Central memory CD8-positive, alpha-beta T cell (primary cell): ENCODE measurements around the gene R3HDM1.
"Not testable (repeated sequence)": the region's sequence is repeated elsewhere in the genome, so short reads cannot be mapped to it uniquely, and the experiment has no call there.

ENCODE experiments used
- ATAC-seq: fragments of 150-1000 bp; cut with Tn5 transposase; replicated peaks from 2 replicates; pipeline ENCODE4 v1.10.0; 2022; ENCODE audit warnings: mild to moderate bottlenecking, moderate FRiP score, moderate number of reproducible peaks; ENCODE audit not compliant: poor library complexity, severe bottlenecking; ENCODE audit errors: extremely low read depth
- DNase-seq, 2 donors: peaks; one replicate each; pipeline ENCODE4 v3.0.0; 2021; ENCODE audit warnings: low spot score in 2 of 2
- H3K27ac Mint-ChIP-seq: one replicate; pipeline ENCODE4 v1.8.0; 2022; ENCODE audit warnings: low read depth, mild to moderate bottlenecking, moderate library complexity, mixed read lengths
- H3K27me3 Mint-ChIP-seq: one replicate; pipeline ENCODE4 v1.8.0; 2022; ENCODE audit warnings: mixed read lengths
- H3K36me3 Mint-ChIP-seq: one replicate; pipeline ENCODE4 v1.8.0; 2022; ENCODE audit warnings: mild to moderate bottlenecking, moderate library complexity, mixed read lengths; ENCODE audit not compliant: insufficient read depth
- H3K4me1 Mint-ChIP-seq: one replicate; pipeline ENCODE4 v1.8.0; 2022; ENCODE audit warnings: mixed read lengths
- H3K4me3 Mint-ChIP-seq: one replicate; pipeline ENCODE4 v1.8.0; 2022; ENCODE audit warnings: mild to moderate bottlenecking, moderate library complexity, mixed read lengths
- H3K9me3 Mint-ChIP-seq: one replicate; pipeline ENCODE4 v1.8.0; 2022; ENCODE audit warnings: mixed read lengths

The R3HDM1 gene

DNA sequence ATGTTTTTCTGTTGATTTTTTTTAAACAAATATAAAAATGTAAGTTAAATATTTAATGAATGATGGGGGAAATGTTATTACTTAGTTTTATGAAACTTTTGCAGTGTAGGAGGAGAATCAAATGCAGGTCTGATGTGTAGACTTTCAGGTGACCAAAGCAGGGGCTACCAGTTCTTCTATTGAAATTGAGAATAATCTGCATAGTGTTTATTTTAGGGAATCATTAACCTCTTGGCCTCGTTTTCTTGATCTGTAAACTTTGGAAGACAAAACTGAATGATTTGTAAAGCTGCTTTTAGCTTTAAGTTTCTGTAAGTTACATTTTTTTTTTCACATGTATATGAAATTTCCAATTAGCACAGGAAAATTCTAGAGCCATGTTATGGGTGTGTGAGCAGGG lies 99.2 kb downstream of the R3HDM1 start:
- Mint-ChIP-seq H3K27me3 (no peaks in the 10 kb centered on the region), H3K4me3 (no peak overlapping the region), H3K4me1 (no peaks in the 10 kb centered on the region), H3K9me3 (no peaks in the 10 kb centered on the region), H3K36me3 (no peaks in the 10 kb centered on the region), H3K27ac (no peak overlapping the region)
- no peak for ATAC-seq
- no peak for DNase-seq

DNA sequence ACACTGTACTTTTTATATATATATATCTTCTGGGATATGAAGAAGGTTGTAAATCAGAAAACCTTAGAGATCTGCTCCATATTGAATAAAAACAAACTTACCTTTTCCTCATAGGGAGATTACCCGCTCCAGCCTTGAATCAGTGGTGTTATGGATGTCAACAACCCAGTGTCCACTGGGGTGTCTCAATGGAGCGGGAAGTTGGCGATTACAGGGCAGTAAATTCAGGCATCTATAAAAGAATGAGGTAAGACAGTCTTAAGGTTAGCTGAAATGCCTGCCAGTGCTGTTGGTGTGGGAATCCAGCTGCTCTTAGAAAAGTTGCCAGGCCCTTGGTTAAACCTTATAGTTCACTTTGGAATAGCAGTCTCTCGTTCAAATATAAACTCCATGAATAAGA lies 102.3 kb downstream of the R3HDM1 start:
- no peak overlapping the region for H3K27ac Mint-ChIP-seq
- no peaks in the 10 kb centered on the region for H3K27me3 Mint-ChIP-seq
- peaks cover 6% of the 10 kb centered on the region for H3K4me1 Mint-ChIP-seq
- H3K36me3 Mint-ChIP-seq, result peaks cover 12% of the 10 kb centered on the region
- no peak for DNase-seq
- H3K4me3 Mint-ChIP-seq, result no peak overlapping the region
- H3K9me3 Mint-ChIP-seq, result no peaks in the 10 kb centered on the region
- no peak for ATAC-seq

DNA sequence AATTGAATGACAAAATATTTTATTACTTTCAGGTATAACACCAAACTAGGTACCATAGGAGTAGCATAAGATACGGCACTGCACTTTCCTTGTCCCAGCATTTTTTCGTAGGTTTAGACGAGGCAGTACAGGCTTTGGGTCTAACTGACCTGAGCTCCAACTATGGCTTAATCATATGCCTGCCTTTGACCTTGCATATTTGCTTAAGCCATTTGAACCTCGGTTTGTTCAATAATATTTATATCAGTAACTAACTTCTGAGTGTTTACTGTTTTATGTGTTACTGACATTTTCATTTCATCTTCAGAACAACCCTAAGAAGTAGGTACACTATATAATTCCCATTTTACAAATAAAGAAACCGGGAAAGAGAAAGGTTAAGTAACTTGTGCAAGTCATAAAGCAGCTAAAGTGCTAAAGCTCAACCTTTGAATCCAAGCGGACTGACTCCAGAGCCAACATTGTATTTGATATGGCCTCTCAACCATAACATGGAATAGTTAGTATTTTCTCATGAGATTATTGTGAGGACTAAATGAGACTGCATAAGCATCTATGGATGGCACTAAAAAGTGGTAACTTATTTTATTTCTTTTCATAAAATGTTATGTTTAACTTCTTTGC lies 104.0 kb downstream of the R3HDM1 start:
- ATAC-seq, result no peak
- Mint-ChIP-seq H3K36me3 (peaks cover 19% of the 10 kb centered on the region), H3K27me3 (no peaks in the 10 kb centered on the region)

DNA sequence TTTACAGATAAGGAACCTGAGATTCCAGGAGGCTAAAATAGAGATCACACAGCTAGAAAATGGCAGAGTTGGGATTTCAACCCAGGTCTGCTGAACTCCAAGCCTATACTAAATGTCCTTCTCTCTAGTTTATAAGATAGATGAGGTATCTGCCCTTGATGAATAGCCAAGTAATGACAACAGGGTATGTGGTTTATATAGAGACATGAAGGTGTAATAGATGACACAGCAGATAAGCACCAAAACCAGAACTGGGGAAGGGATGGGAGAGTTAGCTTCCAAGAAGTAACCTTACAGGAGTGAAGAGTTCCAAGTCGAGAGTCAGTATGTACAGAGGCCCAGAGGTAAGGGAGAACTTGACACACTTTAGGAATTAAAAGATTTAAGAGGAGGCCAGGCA lies 105.7 kb downstream of the R3HDM1 start:
- H3K9me3 Mint-ChIP-seq, result no peaks in the 10 kb centered on the region
- peak overlapping the region; percentile 18 for H3K27ac Mint-ChIP-seq

More for the DNA sequence above, 104.0 kb downstream of the R3HDM1 start:
- Mint-ChIP-seq H3K4me3 (no peak overlapping the region), H3K27ac (no peak overlapping the region), H3K4me1 (peaks cover 6% of the 10 kb centered on the region), H3K9me3 (no peaks in the 10 kb centered on the region)
- DNase-seq, result no peak

DNA sequence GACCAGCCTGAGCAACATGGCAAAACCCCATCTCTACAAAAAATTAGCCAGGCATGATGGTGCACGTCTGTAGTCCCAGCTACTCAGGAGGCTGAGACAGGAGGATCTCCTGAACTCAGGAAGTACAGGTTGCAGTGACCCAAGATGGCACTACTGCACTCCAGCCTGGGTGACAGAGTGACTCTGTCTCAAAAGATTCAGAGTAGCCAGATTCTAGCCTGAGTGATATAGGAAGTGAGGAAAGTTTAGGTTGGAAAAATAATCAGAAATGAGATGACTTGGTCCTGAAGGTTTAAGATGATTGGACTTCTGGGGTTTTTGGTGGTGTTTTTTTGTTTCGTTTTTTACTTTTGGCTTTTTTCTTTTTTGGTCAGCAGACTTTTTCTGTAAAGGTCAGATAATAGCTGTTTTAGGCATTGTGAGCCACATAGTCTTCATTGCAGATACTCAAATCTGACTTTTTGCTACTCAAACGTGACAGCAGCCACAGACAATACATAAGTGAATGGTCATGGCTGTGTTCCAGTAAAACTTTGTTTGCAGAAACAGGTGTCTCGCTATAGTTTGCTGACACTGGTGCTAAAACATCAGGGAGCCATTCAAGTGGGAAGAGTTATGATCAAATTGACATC lies 106.3 kb downstream of the R3HDM1 start:
- Mint-ChIP-seq H3K27ac (peak overlapping the region; percentile 18), H3K4me3 (no peak overlapping the region), H3K27me3 (no peaks in the 10 kb centered on the region), H3K9me3 (no peaks in the 10 kb centered on the region), H3K36me3 (peaks cover 23% of the 10 kb centered on the region), H3K4me1 (peaks cover 6% of the 10 kb centered on the region)
- ATAC-seq (no peak), DNase-seq (no peak)

More for the DNA sequence above, 105.7 kb downstream of the R3HDM1 start:
- Mint-ChIP-seq H3K27me3 (no peaks in the 10 kb centered on the region), H3K36me3 (peaks cover 23% of the 10 kb centered on the region), H3K4me1 (peaks cover 6% of the 10 kb centered on the region), H3K4me3 (no peak overlapping the region)
- DNase-seq, result no peak
- no peak for ATAC-seq

DNA sequence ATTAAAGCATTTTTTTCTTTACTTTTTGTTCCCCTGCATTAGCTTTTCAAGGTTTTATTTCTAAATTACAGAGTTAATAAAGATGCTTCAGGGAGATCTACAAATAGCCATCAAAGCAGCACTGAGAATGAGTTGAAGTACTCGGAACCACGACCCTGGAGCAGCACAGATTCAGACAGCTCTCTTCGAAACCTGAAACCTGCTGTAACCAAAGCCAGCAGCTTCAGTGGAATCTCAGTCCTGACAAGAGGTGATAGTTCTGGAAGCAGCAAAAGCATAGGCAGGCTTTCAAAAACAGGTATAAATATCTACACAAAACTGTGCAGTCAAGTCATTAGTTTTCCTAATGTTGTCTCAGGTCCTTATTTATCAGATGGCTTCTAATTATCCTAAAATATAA lies 107.5 kb downstream of the R3HDM1 start:
- DNase-seq, result no peak
- Mint-ChIP-seq H3K9me3 (no peaks in the 10 kb centered on the region), H3K27me3 (no peaks in the 10 kb centered on the region), H3K36me3 (peaks cover 25% of the 10 kb centered on the region), H3K27ac (no peak overlapping the region), H3K4me3 (no peak overlapping the region), H3K4me1 (peaks cover 6% of the 10 kb centered on the region)
- ATAC-seq, result no peak

DNA sequence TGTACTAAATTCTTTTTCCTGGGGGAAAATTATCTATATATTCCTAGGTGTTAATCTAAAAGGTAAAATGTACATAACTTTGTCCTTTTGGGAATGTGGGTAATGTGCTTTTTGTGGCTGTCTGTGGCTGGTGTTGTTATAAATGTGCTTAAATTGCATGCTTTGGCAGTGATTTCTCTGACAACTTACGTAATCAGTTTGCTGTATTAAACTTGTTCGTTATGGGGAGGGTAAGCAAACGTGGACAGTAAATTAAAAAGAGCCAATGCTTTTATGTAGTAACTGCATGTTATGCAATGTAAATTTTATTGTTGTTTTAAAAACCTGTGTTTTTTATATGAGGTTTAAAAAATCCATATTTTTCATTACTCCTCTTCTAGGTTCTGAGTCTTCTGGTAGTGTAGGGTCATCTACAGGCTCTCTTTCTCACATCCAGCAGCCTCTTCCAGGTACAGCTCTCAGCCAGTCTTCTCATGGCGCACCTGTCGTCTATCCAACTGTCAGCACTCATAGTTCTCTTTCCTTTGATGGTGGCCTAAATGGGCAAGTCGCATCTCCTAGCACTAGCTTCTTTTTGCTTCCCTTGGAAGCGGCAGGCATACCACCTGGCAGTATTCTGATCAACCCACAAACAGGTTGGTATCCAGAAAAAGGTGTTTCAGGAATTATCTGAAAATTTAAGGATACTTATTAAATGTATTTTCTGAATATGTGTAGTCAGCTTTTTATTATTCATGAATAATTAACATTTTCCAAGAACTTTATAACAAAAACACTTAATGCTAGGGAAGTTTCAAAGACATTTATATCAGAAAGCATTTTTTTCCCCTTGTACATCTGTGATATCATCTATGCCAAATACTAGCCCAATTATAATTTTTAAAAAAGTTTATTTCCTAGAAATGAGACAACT lies 110.1 kb downstream of the R3HDM1 start:
- H3K4me3 Mint-ChIP-seq, result no peak overlapping the region
- DNase-seq (no peak), ATAC-seq (no peak)
- no peak overlapping the region for H3K27ac Mint-ChIP-seq
- peaks cover 28% of the 10 kb centered on the region for H3K36me3 Mint-ChIP-seq
- no peaks in the 10 kb centered on the region for H3K9me3 Mint-ChIP-seq
- peaks cover 6% of the 10 kb centered on the region for H3K4me1 Mint-ChIP-seq
- H3K27me3 Mint-ChIP-seq, result no peaks in the 10 kb centered on the region

DNA sequence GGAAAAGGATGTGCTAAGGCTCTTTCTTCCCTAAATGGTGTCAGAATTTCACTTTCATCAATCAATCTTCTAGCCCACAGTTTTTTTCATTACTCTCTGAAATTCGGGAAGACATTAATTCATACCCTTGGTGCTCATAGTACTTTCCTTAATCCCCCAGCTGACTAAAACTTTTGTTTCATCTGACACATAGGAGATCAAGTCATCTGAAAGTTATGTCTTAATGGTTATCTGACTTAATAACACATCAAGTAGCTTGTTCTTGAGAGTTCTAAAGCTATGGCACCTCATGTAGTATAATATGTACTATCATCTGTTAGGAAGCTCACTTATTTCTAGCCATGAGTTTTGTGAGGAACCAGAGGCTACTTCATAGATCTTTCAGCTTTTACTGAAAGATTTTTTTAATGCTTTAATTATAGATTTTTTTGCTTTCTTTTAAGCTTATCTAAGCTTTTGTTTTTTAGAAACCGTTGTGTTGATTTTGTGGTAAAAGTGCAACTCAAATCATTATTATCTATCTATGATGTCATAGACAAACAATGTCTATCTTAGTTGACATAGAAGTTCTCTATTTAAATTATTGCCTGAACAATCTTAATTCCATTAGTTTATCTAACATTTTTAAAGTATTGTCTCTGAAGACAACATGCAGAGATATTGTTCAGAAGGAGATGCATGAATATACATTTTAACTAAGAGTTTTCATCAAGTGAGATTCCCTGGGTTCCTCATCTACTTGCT lies 116.7 kb downstream of the R3HDM1 start:
- Mint-ChIP-seq H3K27ac (no peak overlapping the region), H3K36me3 (peaks cover 30% of the 10 kb centered on the region), H3K4me1 (no peaks in the 10 kb centered on the region), H3K27me3 (no peaks in the 10 kb centered on the region), H3K9me3 (no peaks in the 10 kb centered on the region), H3K4me3 (no peak overlapping the region)
- no peak for DNase-seq
- ATAC-seq, result no peak

DNA sequence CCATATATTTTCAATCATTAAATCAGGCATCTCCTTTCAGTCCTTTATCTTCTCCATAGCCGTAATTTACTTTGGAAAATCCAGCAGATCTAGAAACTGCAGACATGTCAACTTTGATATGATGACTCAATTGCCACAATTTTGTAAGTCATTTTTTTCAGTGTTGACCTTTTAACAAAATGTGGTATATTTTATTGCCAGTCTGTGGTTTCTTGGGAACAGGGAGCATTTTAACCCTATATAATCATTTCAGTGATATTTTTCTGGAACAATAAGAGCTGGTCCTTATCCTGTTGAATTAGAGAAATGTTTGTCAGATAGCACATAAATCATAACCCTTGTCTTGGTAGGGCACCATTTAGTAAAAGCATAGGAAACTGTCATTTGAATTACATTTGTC lies 119.4 kb downstream of the R3HDM1 start:
- Mint-ChIP-seq H3K27ac (no peak overlapping the region), H3K4me1 (no peaks in the 10 kb centered on the region), H3K4me3 (no peak overlapping the region), H3K9me3 (no peaks in the 10 kb centered on the region), H3K36me3 (peaks cover 25% of the 10 kb centered on the region), H3K27me3 (no peaks in the 10 kb centered on the region)
- no peak for DNase-seq
- ATAC-seq, result no peak

DNA sequence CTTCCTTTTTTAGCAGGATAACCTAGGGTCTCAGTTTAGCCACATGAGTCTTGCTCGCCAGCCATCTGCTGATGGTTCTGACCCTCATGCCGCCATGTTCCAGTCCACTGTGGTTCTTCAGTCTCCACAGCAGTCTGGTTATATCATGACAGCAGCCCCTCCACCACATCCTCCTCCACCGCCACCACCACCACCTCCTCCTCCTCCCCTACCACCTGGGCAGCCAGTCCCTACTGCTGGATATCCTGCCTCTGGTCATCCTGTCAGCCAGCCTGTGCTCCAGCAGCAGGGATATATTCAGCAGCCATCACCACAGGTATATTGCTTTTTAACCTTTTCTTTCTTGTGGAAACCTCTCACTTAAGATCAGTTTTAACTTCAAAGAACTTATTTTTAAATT lies 120.4 kb downstream of the R3HDM1 start:
- ATAC-seq (no peak), DNase-seq (no peak)
- Mint-ChIP-seq H3K27ac (no peak overlapping the region), H3K27me3 (no peaks in the 10 kb centered on the region), H3K36me3 (peaks cover 28% of the 10 kb centered on the region), H3K4me3 (no peak overlapping the region), H3K9me3 (no peaks in the 10 kb centered on the region), H3K4me1 (no peaks in the 10 kb centered on the region)

DNA sequence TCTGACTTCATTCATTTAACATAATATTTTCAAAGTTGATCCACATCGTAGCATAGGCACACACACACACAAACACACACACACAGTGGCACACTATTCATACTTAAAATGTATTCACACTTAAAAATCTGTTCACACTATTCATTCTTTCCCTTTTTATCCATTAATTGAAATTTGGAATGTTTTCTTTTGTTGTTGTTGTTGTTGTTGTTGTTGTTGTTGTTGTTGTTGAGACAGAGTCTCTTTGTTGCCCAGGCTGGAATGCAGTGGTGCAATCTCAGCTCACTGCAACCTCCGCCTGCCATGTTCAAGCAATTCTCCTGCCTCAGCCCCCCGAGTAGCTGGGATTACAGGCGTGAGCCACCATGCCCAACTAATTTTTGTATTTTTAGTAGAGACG lies 123.0 kb downstream of the R3HDM1 start:
- H3K36me3 Mint-ChIP-seq, result peaks cover 26% of the 10 kb centered on the region
- DNase-seq, ATAC-seq, H3K27ac Mint-ChIP-seq, H3K9me3 Mint-ChIP-seq, H3K4me3 Mint-ChIP-seq, H3K27me3 Mint-ChIP-seq: not testable (repeated sequence)
- peaks cover 11% of the 10 kb centered on the region for H3K4me1 Mint-ChIP-seq

DNA sequence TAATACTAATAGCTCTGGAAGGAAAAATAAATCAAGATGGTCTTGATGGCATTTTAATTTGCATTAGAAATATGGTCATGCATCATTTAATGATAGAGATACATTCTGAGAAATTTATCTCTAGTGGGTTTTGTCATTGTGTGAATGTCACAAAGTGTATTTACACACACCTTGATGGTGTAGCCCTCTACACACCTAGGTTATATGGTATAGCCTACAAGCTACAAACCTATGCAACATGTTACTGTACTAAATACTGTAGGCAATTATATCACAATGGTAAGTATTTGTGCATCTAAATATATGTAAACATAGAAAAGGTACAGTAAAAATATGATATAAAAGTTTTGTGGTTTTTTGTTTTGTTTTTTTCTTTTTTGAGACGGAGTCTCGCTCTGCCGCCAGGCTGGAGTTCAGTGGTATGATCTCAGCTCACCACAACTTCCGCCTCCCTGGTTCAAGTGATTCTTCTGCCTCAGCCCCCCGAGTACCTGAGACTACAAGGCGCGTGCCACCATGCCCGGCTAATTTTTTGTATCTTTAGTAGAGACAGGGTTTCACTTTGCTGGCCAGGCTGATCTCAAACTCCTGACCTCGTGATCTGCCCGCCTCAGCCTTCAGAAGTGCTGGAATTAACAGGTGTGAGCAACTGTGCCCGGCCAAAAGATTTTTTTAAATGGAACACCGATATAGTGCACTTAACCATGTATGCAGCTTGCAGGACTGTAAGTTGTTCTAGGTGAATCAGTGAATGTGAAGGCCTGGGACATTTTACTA lies 126.7 kb downstream of the R3HDM1 start:
- DNase-seq, result peak; percentile 22 to 49
- ATAC-seq, result peak; percentile 94
- Mint-ChIP-seq H3K27ac (peak overlapping the region; percentile 76), H3K4me3 (peak overlapping the region; percentile 75), H3K27me3 (no peaks in the 10 kb centered on the region), H3K36me3 (peaks cover 13% of the 10 kb centered on the region), H3K9me3 (no peaks in the 10 kb centered on the region), H3K4me1 (peaks cover 11% of the 10 kb centered on the region)
